GM12878 (cell line): ENCODE data around the gene RPL10A. TPM values are rescaled to one million over a fixed set of nuclear protein-coding genes. Genes with fewer than 3 reads are reported as not detected.

Source experiments
- ATAC-seq: fragments of 200-7000 bp; cut with Tn5 transposase; 3 replicates; pipeline ENCODE4 v1.9.1; 2020; ENCODE audit warnings: mild to moderate bottlenecking, moderate library complexity
- BruUV-seq: library from RNA; stranded (reverse); fragments of 400-500 nt; replicated peaks from 2 replicates; lab custom pipeline; 2021; lab: Mats Ljungman, UMichigan
- CTCF ChIA-PET: fragments of 300-600 bp; sonication (Branson Sonifier 250); formaldehyde crosslinking; extraction: SDS; loops from one replicate; lab custom pipeline; 2021; ENCODE audit warnings: inconsistent platforms; lab: Yijun Ruan, JAX
- POLR2A ChIA-PET: fragments of 350-600 bp; formaldehyde crosslinking; extraction: SDS; loops from one replicate; lab custom pipeline; 2021; ENCODE audit warnings: inconsistent platforms; lab: Charles Lee
- RAD21 ChIA-PET: fragments of 300-600 bp; sonication (Branson Sonifier 250); formaldehyde crosslinking; loops from one replicate; lab custom pipeline; 2023; ENCODE audit warnings: antibody characterized with exemption; ENCODE audit not compliant: unreplicated experiment; lab: Charles Lee
- SMC1A ChIA-PET: fragments of 300-600 bp; sonication (Branson Sonifier 250); formaldehyde crosslinking; loops from one replicate; lab custom pipeline; 2023; ENCODE audit not compliant: unreplicated experiment, uncharacterized antibody; lab: Charles Lee
- DNase-seq: peaks from one replicate; pipeline ENCODE4 v3.0.0-alpha.2; 2011; ENCODE audit warnings: low read depth, low spot score
- FAIRE-seq: peaks from 3 replicates; lab custom pipeline; 2011; peaks lifted over from hg19 to GRCh38; lab: Jason Lieb, UNC
- H2AFZ ChIP-seq: 2 replicates; pipeline ENCODE4 v1.6.0; 2011; ENCODE audit warnings: low read depth, low read length, control low read depth; ENCODE audit not compliant: control insufficient read depth
- H3K27ac ChIP-seq: 2 replicates; pipeline ENCODE4 v1.5.1; 2011; ENCODE audit warnings: control low read depth; ENCODE audit not compliant: control insufficient read depth, insufficient read depth
- H3K27me3 ChIP-seq, 2 experiments: replicated peaks in 1 of 2; 2 replicates each; pipeline versions ENCODE4 v1.6.0 to v1.6.1; 2011; ENCODE audit warnings: low read length in 1 of 2; ENCODE audit not compliant: control insufficient read depth in 2 of 2, insufficient read depth in 2 of 2
- H3K36me3 ChIP-seq, 2 experiments: 2 replicates each; pipeline ENCODE4 v1.5.1; 2011; ENCODE audit warnings: low read length in 1 of 2; ENCODE audit not compliant: control insufficient read depth in 2 of 2, insufficient read depth in 2 of 2
- H3K4me1 ChIP-seq: 2 replicates; pipeline ENCODE4 v1.6.1; 2011; ENCODE audit warnings: mild to moderate bottlenecking, low read length, moderate library complexity, mixed read lengths; ENCODE audit not compliant: control insufficient read depth, insufficient read depth
- H3K4me2 ChIP-seq: 2 replicates; pipeline ENCODE4 v1.6.0; 2011; ENCODE audit warnings: control low read depth; ENCODE audit not compliant: control insufficient read depth, insufficient read depth
- H3K4me3 ChIP-seq: fragments of 200-600 bp; sonication (generic); 2 replicates; pipeline ENCODE4 v1.5.1; 2016
- H3K79me2 ChIP-seq: 2 replicates; pipeline ENCODE4 v1.6.0; 2011; ENCODE audit warnings: low read length; ENCODE audit not compliant: control insufficient read depth, insufficient read depth
- H3K9ac ChIP-seq: 2 replicates; pipeline ENCODE4 v1.8.0; 2011; ENCODE audit warnings: low read length, control low read depth, mixed read lengths; ENCODE audit not compliant: control insufficient read depth, insufficient read depth
- H3K9me3 ChIP-seq: replicated peaks from 3 replicates; pipeline ENCODE4 v1.5.1; 2011; ENCODE audit warnings: mild to moderate bottlenecking, low read length; ENCODE audit not compliant: control insufficient read depth, insufficient read depth
- H4K20me1 ChIP-seq: 2 replicates; pipeline ENCODE4 v1.6.0; 2011; ENCODE audit not compliant: control insufficient read depth, insufficient read depth
- ETV6 ChIP-seq, 2 experiments: fragments of 450-650 bp in 1 of 2; IDR thresholded peaks in 1 of 2; conservative IDR thresholded peaks in 1 of 2; 2 replicates each; pipeline ENCODE4 v1.6.1; 2014; ENCODE audit warnings: antibody characterized with exemption in 1 of 2, borderline replicate concordance in 1 of 2, low read depth in 1 of 2, mild to moderate bottlenecking in 1 of 2, moderate library complexity in 1 of 2
- MYB ChIP-seq: fragments of 150-350 bp; IDR thresholded peaks from 2 replicates; pipeline ENCODE4 v1.6.1; 2014; ENCODE audit warnings: mild to moderate bottlenecking, low read depth, low read length, borderline replicate concordance
- POLR2AphosphoS2 ChIP-seq: IDR thresholded peaks from 2 replicates; pipeline ENCODE4 v1.6.1; 2011; ENCODE audit warnings: low read depth, mild to moderate bottlenecking, low read length, improper control_type of control experiment, moderate library complexity
- POU2F2 ChIP-seq: IDR thresholded peaks from 3 replicates; pipeline ENCODE4 v1.6.1; 2011; ENCODE audit warnings: low read depth, mild to moderate bottlenecking, low read length, borderline replicate concordance
- SMAD5 ChIP-seq: IDR thresholded peaks from 2 replicates; pipeline ENCODE4 v1.6.1; 2016; ENCODE audit warnings: antibody characterized with exemption, low read depth
- SP1 ChIP-seq: IDR thresholded peaks from one replicate; pipeline ENCODE4 v1.6.1; 2011; ENCODE audit warnings: low read depth, low read length
- ZBED1 ChIP-seq: IDR thresholded peaks from 2 replicates; pipeline ENCODE4 v1.6.1; 2016; ENCODE audit warnings: borderline replicate concordance
- WGBS: methylation state at CpG from one replicate; pipeline ENCODE4 v1.1.6; 2016; ENCODE audit warnings: low lambda C conversion rate; ENCODE audit not compliant: insufficient replicate concordance, insufficient coverage; ENCODE audit errors: missing lambda C conversion rate; 5-methylcytosine and 5-hydroxymethylcytosine counted together
- in situ Hi-C: fragments of 300-500 bp; cut with MboI; formaldehyde crosslinking; loops from 9 replicates; pipeline ENCODE4 v1.14.3; 2018; ENCODE audit warnings: mixed read lengths
- intact Hi-C: fragments of 100-400 bp; cut with micrococcal nuclease; formaldehyde crosslinking; loops from one replicate; pipeline ENCODE4 v1.14.2; 2022; ENCODE audit not compliant: unreplicated experiment
- polyA plus RNA-seq, 11 experiments: library from polyadenylated mRNA; depleted of rRNA in 4 of 11; unstranded in 6 of 11; stranded (reverse) in 5 of 11; fragments of >200 nt; fragmentation: Nextera tagmentation in 4 of 11; fragmentation: Illumina TruSeq in 1 of 11; extraction: Ambion mirVana in 4 of 11; extraction: Trizol in 1 of 11; gene quantifications; 1 replicate in 1 of 11; 2 replicates in 10 of 11; pipeline versions ENCODE4 v1.2.1 to v1.2.3, GENCODE V29; 2011 to 2016; ENCODE audit warnings: inconsistent platforms in 2 of 11, missing spikeins in 2 of 11, low read depth in 1 of 11
- total RNA-seq, 4 experiments: library from RNA; depleted of rRNA in 3 of 4; stranded (reverse); fragments of >200 nt in 3 of 4; fragmentation: Illumina TruSeq in 1 of 4; extraction: Trizol in 1 of 4; gene quantifications; 2 replicates each; pipeline versions ENCODE4 v1.2.1 to v1.2.3, GENCODE V29; 2013 to 2021
- TF ChIP-seq, protein P1 (sequence below): fragments of 450-650 bp; IDR thresholded peaks from 2 replicates; pipeline ENCODE4 v1.6.1; 2016; ENCODE audit warnings: mild to moderate bottlenecking, moderate library complexity, borderline replicate concordance
- TF ChIP-seq, protein P2 (sequence below): IDR thresholded peaks from 2 replicates; pipeline ENCODE4 v1.6.1; 2012; ENCODE audit warnings: low read depth, low read length, improper control_type of control experiment
- TF ChIP-seq, protein P3 (sequence below): IDR thresholded peaks from 2 replicates; pipeline ENCODE4 v1.6.1; 2012; ENCODE audit warnings: low read length, inconsistent platforms
- TF ChIP-seq, protein P4 (sequence below): fragments of 450-650 bp; IDR thresholded peaks from 2 replicates; pipeline ENCODE4 v1.6.1; 2016; ENCODE audit warnings: mild to moderate bottlenecking
- TF ChIP-seq, protein P5 (sequence below): IDR thresholded peaks from 2 replicates; pipeline ENCODE4 v1.6.1; 2011; ENCODE audit warnings: borderline replicate concordance, low read depth, mild to moderate bottlenecking, moderate library complexity, mixed read lengths, low read length; ENCODE audit not compliant: insufficient read depth; ENCODE audit errors: extremely low read length

Gene RPL10A
- total and polyA plus RNA-seq, 10 of the 15 experiments (the other 5 are each of a cell fraction or from before 2014, with no cell fraction given) = 833 to 4,029 (median 2,795) TPM

DNA sequence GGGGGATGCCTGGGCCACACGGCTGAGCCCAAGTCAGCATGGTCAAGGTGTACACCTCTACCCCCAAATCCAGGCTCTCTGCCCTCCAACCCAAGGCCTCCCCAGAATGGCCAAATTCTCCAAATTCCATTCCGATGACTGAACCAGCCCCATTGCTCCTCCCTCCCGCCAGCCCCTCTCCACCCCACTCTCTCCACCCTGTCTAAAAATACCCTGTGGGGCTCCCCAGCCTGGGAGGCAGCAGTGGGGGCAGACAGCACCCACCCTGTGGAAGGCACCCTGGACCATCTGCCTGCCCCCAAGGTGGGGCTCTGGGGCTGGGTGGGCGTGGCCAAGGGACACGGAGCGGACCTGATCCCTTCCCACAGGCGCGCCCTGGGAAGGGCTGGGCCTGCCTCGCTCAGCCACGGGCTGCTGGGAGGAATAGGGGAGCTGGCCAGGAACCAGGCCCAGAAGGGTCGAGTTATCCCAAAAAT, 17.2 kb downstream of the RPL10A start:
- in situ Hi-C loops = no loop called here
- H3K9ac ChIP-seq = no peak overlapping the region
- H3K4me1 ChIP-seq = no peaks in the 10 kb centered on the region
- H3K79me2 ChIP-seq = no peaks in the 10 kb centered on the region
- BruUV-seq = no TSS peak
- no peaks in the 10 kb centered on the region for H3K36me3 ChIP-seq
- H3K27me3 ChIP-seq = no peaks in the 10 kb centered on the region; a peak in 2 of 4 replicates
- ATAC-seq (no peak), DNase-seq (no peak), FAIRE-seq (no peak)
- no peaks in the 10 kb centered on the region for H4K20me1 ChIP-seq
- H3K4me2 ChIP-seq = no peak overlapping the region
- 60% methylated on average over 11 of the region's 11 CpGs for WGBS
- ChIA-PET RAD21 (no interaction called here), POLR2A (no interaction called here), CTCF (no interaction called here), SMC1A (no interaction called here)
- H3K9me3 ChIP-seq = no peaks in the 10 kb centered on the region
- intact Hi-C loops = no loop called here
- H2AFZ ChIP-seq = no peak overlapping the region
- no peak overlapping the region for H3K27ac ChIP-seq
- H3K4me3 ChIP-seq = no peak overlapping the region
- TF ChIP-seq, protein P1, sequence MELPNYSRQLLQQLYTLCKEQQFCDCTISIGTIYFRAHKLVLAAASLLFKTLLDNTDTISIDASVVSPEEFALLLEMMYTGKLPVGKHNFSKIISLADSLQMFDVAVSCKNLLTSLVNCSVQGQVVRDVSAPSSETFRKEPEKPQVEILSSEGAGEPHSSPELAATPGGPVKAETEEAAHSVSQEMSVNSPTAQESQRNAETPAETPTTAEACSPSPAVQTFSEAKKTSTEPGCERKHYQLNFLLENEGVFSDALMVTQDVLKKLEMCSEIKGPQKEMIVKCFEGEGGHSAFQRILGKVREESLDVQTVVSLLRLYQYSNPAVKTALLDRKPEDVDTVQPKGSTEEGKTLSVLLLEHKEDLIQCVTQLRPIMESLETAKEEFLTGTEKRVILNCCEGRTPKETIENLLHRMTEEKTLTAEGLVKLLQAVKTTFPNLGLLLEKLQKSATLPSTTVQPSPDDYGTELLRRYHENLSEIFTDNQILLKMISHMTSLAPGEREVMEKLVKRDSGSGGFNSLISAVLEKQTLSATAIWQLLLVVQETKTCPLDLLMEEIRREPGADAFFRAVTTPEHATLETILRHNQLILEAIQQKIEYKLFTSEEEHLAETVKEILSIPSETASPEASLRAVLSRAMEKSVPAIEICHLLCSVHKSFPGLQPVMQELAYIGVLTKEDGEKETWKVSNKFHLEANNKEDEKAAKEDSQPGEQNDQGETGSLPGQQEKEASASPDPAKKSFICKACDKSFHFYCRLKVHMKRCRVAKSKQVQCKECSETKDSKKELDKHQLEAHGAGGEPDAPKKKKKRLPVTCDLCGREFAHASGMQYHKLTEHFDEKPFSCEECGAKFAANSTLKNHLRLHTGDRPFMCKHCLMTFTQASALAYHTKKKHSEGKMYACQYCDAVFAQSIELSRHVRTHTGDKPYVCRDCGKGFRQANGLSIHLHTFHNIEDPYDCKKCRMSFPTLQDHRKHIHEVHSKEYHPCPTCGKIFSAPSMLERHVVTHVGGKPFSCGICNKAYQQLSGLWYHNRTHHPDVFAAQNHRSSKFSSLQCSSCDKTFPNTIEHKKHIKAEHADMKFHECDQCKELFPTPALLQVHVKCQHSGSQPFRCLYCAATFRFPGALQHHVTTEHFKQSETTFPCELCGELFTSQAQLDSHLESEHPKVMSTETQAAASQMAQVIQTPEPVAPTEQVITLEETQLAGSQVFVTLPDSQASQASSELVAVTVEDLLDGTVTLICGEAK = no peak
- TF ChIP-seq ZBED1 (no peak), POLR2AphosphoS2 (no peak), SP1 (no peak), SMAD5 (no peak), POU2F2 (no peak), ETV6 (conservative IDR thresholded peaks at IDR 0.05 in 1 of 2, IDR thresholded peaks at IDR 0.05 in 1 of 2; ENCODE audit: borderline replicate concordance in 1 of 2, low read depth in 1 of 2) (no peak), MYB (no peak)
- TF ChIP-seq, protein P2, sequence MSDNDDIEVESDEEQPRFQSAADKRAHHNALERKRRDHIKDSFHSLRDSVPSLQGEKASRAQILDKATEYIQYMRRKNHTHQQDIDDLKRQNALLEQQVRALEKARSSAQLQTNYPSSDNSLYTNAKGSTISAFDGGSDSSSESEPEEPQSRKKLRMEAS = no peak
- TF ChIP-seq, protein P3, sequence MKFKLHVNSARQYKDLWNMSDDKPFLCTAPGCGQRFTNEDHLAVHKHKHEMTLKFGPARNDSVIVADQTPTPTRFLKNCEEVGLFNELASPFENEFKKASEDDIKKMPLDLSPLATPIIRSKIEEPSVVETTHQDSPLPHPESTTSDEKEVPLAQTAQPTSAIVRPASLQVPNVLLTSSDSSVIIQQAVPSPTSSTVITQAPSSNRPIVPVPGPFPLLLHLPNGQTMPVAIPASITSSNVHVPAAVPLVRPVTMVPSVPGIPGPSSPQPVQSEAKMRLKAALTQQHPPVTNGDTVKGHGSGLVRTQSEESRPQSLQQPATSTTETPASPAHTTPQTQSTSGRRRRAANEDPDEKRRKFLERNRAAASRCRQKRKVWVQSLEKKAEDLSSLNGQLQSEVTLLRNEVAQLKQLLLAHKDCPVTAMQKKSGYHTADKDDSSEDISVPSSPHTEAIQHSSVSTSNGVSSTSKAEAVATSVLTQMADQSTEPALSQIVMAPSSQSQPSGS = no peak
- TF ChIP-seq, protein P4, sequence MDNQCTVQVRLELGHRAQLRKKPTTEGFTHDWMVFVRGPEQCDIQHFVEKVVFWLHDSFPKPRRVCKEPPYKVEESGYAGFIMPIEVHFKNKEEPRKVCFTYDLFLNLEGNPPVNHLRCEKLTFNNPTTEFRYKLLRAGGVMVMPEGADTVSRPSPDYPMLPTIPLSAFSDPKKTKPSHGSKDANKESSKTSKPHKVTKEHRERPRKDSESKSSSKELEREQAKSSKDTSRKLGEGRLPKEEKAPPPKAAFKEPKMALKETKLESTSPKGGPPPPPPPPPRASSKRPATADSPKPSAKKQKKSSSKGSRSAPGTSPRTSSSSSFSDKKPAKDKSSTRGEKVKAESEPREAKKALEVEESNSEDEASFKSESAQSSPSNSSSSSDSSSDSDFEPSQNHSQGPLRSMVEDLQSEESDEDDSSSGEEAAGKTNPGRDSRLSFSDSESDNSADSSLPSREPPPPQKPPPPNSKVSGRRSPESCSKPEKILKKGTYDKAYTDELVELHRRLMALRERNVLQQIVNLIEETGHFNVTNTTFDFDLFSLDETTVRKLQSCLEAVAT = no peak
- TF ChIP-seq, protein P5, sequence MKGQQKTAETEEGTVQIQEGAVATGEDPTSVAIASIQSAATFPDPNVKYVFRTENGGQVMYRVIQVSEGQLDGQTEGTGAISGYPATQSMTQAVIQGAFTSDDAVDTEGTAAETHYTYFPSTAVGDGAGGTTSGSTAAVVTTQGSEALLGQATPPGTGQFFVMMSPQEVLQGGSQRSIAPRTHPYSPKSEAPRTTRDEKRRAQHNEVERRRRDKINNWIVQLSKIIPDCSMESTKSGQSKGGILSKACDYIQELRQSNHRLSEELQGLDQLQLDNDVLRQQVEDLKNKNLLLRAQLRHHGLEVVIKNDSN = no peak
